GM12891 (cell line): ENCODE measurements around the gene HOXB3.

Experiments used
- DNase-seq: peaks from one replicate; pipeline ENCODE4 v3.0.0; 2011; ENCODE audit warnings: low spot score; ENCODE audit not compliant: insufficient read length
- FAIRE-seq: peaks from 2 replicates; lab custom pipeline; 2011; peaks lifted over from hg19 to GRCh38; lab: Jason Lieb, UNC
- PAX5 ChIP-seq: IDR thresholded peaks from 2 replicates; pipeline ENCODE4 v1.6.1; 2011; ENCODE audit warnings: low read length, moderate library complexity, mild to moderate bottlenecking; ENCODE audit not compliant: insufficient read depth, severe bottlenecking
- POLR2A ChIP-seq: IDR thresholded peaks from 2 replicates; pipeline ENCODE4 v1.6.1; 2011; ENCODE audit warnings: low read depth, low read length, control low read depth
- POLR2AphosphoS5 ChIP-seq: IDR thresholded peaks from 2 replicates; pipeline ENCODE4 v1.6.1; 2011; ENCODE audit warnings: low read depth, low read length, control low read depth
- POU2F2 ChIP-seq: IDR thresholded peaks from 2 replicates; pipeline ENCODE4 v1.6.1; 2011; ENCODE audit warnings: low read depth, mild to moderate bottlenecking, control low read depth, low read length, moderate library complexity
- SPI1 ChIP-seq: IDR thresholded peaks from 2 replicates; pipeline ENCODE4 v1.6.1; 2011; ENCODE audit warnings: low read depth, low read length, control low read depth
- TAF1 ChIP-seq: IDR thresholded peaks from 2 replicates; pipeline ENCODE4 v1.6.1; 2011; ENCODE audit warnings: low read depth, low read length, control low read depth

HOXB3 gene

GRCh38 chr17:48631693-48632578 lies 41.9 kb upstream of the HOXB3 start:
- DNase-seq: no peak
- TF ChIP-seq POU2F2 (no peak), POLR2A (no peak), TAF1 (no peak), PAX5 (no peak), POLR2AphosphoS5 (no peak), SPI1 (0 out of 2 replicates have a peak, but pooled peaks have one; percentile 10)
- FAIRE-seq: peak; percentile 80

GRCh38 chr17:48630925-48631692 lies 41.1 kb upstream of the HOXB3 start:
- no peak for TF ChIP-seq POU2F2
- TF ChIP-seq POLR2A: no peak
- TF ChIP-seq SPI1: no peak
- TF ChIP-seq PAX5: no peak
- FAIRE-seq: no peak
- DNase-seq: no peak

GRCh38 chr17:48630009-48630924 lies 40.2 kb upstream of the HOXB3 start:
- TF ChIP-seq TAF1 (no peak), POLR2AphosphoS5 (no peak), POLR2A (no peak)
- DNase-seq: no peak
- FAIRE-seq: no peak

- DNase-seq: no peak
- TF ChIP-seq SPI1: no peak
- no peak for TF ChIP-seq POLR2AphosphoS5
- TF ChIP-seq POLR2A: no peak
- TF ChIP-seq POU2F2: no peak
- no peak for TF ChIP-seq TAF1
- TF ChIP-seq PAX5: no peak
- no peak for FAIRE-seq
Measured at GRCh38 chr17:48629411-48629759, 39.3 kb upstream of the HOXB3 start.

GRCh38 chr17:48628649-48629410 lies 38.8 kb upstream of the HOXB3 start:
- TF ChIP-seq POLR2A (no peak), PAX5 (no peak), POU2F2 (no peak), TAF1 (no peak), POLR2AphosphoS5 (no peak), SPI1 (no peak)
- FAIRE-seq (no peak), DNase-seq (no peak)

- FAIRE-seq (no peak), DNase-seq (no peak)
- TF ChIP-seq SPI1 (no peak), PAX5 (no peak), TAF1 (no peak), POU2F2 (no peak), POLR2A (no peak), POLR2AphosphoS5 (no peak)
Measured at GRCh38 chr17:48627623-48628521, 37.8 kb upstream of the HOXB3 start.

- no peak for TF ChIP-seq POU2F2
- no peak for DNase-seq
- no peak for FAIRE-seq
Measured at GRCh38 chr17:48627118-48627597, 37.1 kb upstream of the HOXB3 start.
